SU-DHL-6 (cell line): Measurements from ENCODE around the gene GOLGA3.

Source experiments
- EZH2phosphoT487 ChIP-seq: fragments of 200-600 bp; sonication (generic), shearing (Covaris generic); conservative IDR thresholded peaks from 2 replicates; pipeline ENCODE4 v1.6.1; 2018; ENCODE audit warnings: mild to moderate bottlenecking, antibody characterized with exemption, low read length, moderate library complexity, mixed read lengths
- TF ChIP-seq, protein P1 (sequence below): fragments of 200-600 bp; sonication (generic); IDR thresholded peaks from one replicate; pipeline ENCODE4 v1.5.1; 2017; ENCODE audit warnings: antibody characterized with exemption, mild to moderate bottlenecking, low read length, moderate library complexity; ENCODE audit not compliant: insufficient read depth, poor library complexity, severe bottlenecking

DNA sequence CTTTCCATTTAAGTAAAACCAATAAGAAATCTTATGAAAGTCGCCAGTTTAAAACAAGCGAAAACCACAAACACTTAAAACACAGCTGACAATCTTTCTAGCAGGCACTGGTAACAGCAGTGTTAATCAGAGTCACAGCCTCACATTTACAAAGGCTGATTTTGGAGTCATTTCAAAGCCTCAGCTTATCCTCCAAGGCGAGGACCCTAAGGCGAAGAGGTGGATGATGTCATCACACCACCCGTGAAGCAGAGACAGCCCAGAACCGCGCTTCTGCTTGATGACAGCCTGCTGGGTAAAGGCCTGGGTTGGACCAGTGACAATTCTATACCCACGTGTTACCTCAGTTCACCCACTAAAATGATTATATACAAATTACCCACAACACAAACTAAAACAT is 10.1 kb downstream of the GOLGA3 start:
- TF ChIP-seq, protein P1, sequence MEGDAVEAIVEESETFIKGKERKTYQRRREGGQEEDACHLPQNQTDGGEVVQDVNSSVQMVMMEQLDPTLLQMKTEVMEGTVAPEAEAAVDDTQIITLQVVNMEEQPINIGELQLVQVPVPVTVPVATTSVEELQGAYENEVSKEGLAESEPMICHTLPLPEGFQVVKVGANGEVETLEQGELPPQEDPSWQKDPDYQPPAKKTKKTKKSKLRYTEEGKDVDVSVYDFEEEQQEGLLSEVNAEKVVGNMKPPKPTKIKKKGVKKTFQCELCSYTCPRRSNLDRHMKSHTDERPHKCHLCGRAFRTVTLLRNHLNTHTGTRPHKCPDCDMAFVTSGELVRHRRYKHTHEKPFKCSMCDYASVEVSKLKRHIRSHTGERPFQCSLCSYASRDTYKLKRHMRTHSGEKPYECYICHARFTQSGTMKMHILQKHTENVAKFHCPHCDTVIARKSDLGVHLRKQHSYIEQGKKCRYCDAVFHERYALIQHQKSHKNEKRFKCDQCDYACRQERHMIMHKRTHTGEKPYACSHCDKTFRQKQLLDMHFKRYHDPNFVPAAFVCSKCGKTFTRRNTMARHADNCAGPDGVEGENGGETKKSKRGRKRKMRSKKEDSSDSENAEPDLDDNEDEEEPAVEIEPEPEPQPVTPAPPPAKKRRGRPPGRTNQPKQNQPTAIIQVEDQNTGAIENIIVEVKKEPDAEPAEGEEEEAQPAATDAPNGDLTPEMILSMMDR = no peak
- TF ChIP-seq EZH2phosphoT487 = no peak
